T-cell (primary cell): ENCODE results near the gene CRACR2B. TPM values are rescaled to one million over a fixed set of nuclear protein-coding genes. Genes with fewer than 3 reads are reported as not detected.

Source experiments
- ATAC-seq, 4 experiments: fragments of 200-7000 bp in 3 of 4; fragments of 150-1000 bp in 1 of 4; cut with Tn5 transposase; replicated peaks in 1 of 4; 1 replicate in 3 of 4; 2 replicates in 1 of 4; pipeline ENCODE4 v1.10.0; 2021; ENCODE audit warnings: moderate library complexity in 3 of 4, mild to moderate bottlenecking in 2 of 4, moderate number of reproducible peaks in 1 of 4
- CTCF ChIA-PET, 2 donors: fragments of 300-600 bp; sonication (Branson Sonifier 250); formaldehyde crosslinking; loops; one replicate each; lab custom pipeline; 2022; ENCODE audit warnings: antibody characterized with exemption in 2 of 2; lab: Charles Lee
- POLR2A ChIA-PET, 2 donors: fragments of 300-600 bp; sonication (Branson Sonifier 250); formaldehyde crosslinking; loops; one replicate each; lab custom pipeline; 2022; ENCODE audit warnings: antibody characterized with exemption in 2 of 2; lab: Charles Lee
- DNase-seq, 35 experiments: peaks; one replicate each; pipeline versions ENCODE4 v3.0.0 to v3.0.0-alpha.2; 2013 to 2023
- H3K27ac ChIP-seq: one replicate; pipeline ENCODE4 v1.5.1; 2013; ENCODE audit warnings: low read length
- H3K27me3 ChIP-seq, 2 experiments: replicated peaks in 1 of 2; 1 replicate in 1 of 2; 2 replicates in 1 of 2; pipeline versions ENCODE4 v1.6.1 to v1.7.0; 2013; ENCODE audit warnings: low read length in 1 of 2, mixed read lengths in 1 of 2; ENCODE audit not compliant: control insufficient read depth in 2 of 2, insufficient read depth in 2 of 2; ENCODE audit errors: extremely low read depth in 1 of 2
- H3K36me3 ChIP-seq, 2 donors: 1 replicate in 1 of 2; 2 replicates in 1 of 2; pipeline versions ENCODE4 v1.6.1 to v1.7.0; 2013; ENCODE audit warnings: low read length in 1 of 2; ENCODE audit not compliant: control insufficient read depth in 2 of 2, insufficient read depth in 1 of 2; ENCODE audit errors: extremely low read depth in 1 of 2
- H3K4me1 ChIP-seq, 2 experiments: 1 replicate in 1 of 2; 2 replicates in 1 of 2; pipeline versions ENCODE4 v1.6.1 to v1.7.0; 2013; ENCODE audit warnings: low read length in 2 of 2, mixed read lengths in 1 of 2; ENCODE audit not compliant: insufficient read depth in 2 of 2, control insufficient read depth in 1 of 2; ENCODE audit errors: extremely low read depth in 1 of 2
- H3K4me3 ChIP-seq, 2 donors: 1 replicate in 1 of 2; 2 replicates in 1 of 2; pipeline versions ENCODE4 v1.5.1 to v1.7.0; 2013; ENCODE audit warnings: mild to moderate bottlenecking in 2 of 2, low read length in 1 of 2, moderate library complexity in 1 of 2; ENCODE audit not compliant: control insufficient read depth in 1 of 2; ENCODE audit errors: extremely low read depth in 1 of 2
- H3K9me3 ChIP-seq: 2 replicates; pipeline ENCODE4 v1.7.0; 2013
- H3K27ac Mint-ChIP-seq, 2 donors: one replicate each; pipeline ENCODE4 v1.8.0; 2020 to 2021; ENCODE audit warnings: mild to moderate bottlenecking in 2 of 2, mixed read lengths in 2 of 2
- H3K27me3 Mint-ChIP-seq, 2 donors: one replicate each; pipeline ENCODE4 v1.8.0; 2021 to 2022; ENCODE audit warnings: mixed read lengths in 2 of 2
- H3K36me3 Mint-ChIP-seq: one replicate; pipeline ENCODE4 v1.8.0; 2021; ENCODE audit warnings: mixed read lengths
- H3K4me1 Mint-ChIP-seq, 3 donors: one replicate each; pipeline ENCODE4 v1.8.0; 2020 to 2022; ENCODE audit warnings: mixed read lengths in 3 of 3, mild to moderate bottlenecking in 1 of 3
- H3K4me3 Mint-ChIP-seq, 3 donors: one replicate each; pipeline ENCODE4 v1.8.0; 2020 to 2022; ENCODE audit warnings: mild to moderate bottlenecking in 3 of 3, mixed read lengths in 3 of 3, moderate library complexity in 3 of 3
- H3K9me3 Mint-ChIP-seq, 3 donors: one replicate each; pipeline ENCODE4 v1.8.0; 2020 to 2022; ENCODE audit warnings: mixed read lengths in 3 of 3
- WGBS: methylation state at CpG from one replicate; pipeline ENCODE4 v1.1.5; 2013; ENCODE audit warnings: missing lambda C conversion rate; ENCODE audit not compliant: insufficient coverage; 5-methylcytosine and 5-hydroxymethylcytosine counted together
- total RNA-seq, 35 experiments: library from RNA in 6 of 35; stranded (reverse) in 6 of 35; fragments of 120-200 nt in 1 of 35; gene quantifications; one replicate each; pipeline versions ENCODE4 v1.2.1 to v1.2.4 and lab custom pipeline; 2013 to 2026

The CRACR2B gene
- total RNA-seq, 5 donors from 2014 or later (not counting 1 experiment from before 2014, with no cell fraction given) = 1.4 to 2.9 (median 1.5) TPM

DNA sequence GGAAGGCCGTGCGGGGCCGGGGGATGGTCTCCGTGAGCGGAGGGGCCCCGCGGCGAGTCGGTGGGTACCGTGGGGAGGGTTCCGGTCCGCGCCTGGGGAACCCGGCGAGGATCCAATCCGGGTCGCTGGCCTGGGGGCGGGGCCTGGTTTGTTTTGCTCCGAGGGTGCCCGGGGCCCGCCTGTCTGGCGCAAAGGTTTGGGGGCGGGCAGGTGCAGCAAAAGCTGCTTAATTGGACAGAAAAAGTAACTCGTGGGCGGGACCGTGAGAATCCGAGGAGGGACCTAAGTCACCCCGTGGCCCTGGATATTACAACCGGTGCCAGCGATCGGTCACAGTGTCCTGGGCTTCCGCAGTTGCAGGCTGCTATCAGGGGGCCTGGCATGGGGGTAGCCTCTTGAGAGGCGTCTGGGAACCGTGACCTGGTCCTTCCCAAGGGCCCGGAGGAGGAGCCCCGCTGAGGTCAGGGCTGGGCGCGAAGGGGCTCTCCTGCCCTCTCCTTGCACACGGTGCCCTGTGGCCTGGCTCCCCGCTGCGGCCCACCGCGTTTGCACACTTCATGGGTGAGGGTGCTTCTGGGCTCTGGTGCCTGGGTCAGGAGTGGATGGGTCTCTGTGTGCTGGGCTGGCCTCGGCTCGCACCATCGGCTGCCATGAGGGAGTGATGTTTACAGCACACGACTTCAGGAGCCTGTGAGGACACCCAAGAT, 7.6 kb upstream of the CRACR2B start:
- H3K36me3 Mint-ChIP-seq = peaks cover 15% of the 10 kb centered on the region
- Histone ChIP-seq H3K9me3 (no peaks in the 10 kb centered on the region), H3K4me1 (peaks cover 5 to 35% of the 10 kb centered on the region in 2 experiments), H3K4me3 (peak overlapping the region; percentile 56 to 63), H3K27ac (peak overlapping the region; percentile 19), H3K27me3 (peaks cover 0 to 6% of the 10 kb centered on the region in 2 experiments), H3K36me3 (peaks cover 7 to 26% of the 10 kb centered on the region in 2 donors)
- H3K27me3 Mint-ChIP-seq = no peaks in the 10 kb centered on the region
- H3K4me3 Mint-ChIP-seq = peak overlapping the region; percentile 83 to 86 (median 84)
- ChIA-PET POLR2A (interaction anchor here in 1 of 2 donors (1.0 to 1.1 kb wide), 2 partner anchors 9 to 10 kb away, joined by 3 to 11 read pairs; partner anchors contain the start of gene RPLP2), CTCF (interaction anchor here in 1 of 2 donors (0.5 to 1.6 kb wide), 2 partner anchors 9 to 11 kb away, joined by 3 to 6 read pairs; partner anchors contain the start of gene RPLP2)
- ATAC-seq (peak; percentile 81 to 84 (median 82)), DNase-seq (peak; percentile 89 to 99 (median 97))
- no peaks in the 10 kb centered on the region for H3K9me3 Mint-ChIP-seq
- WGBS = 6% methylated on average over 41 of the region's 47 CpGs
- peaks cover 7 to 20% (median 13%) of the 10 kb centered on the region in 3 donors for H3K4me1 Mint-ChIP-seq
- peak overlapping the region; percentile 74 to 84 for H3K27ac Mint-ChIP-seq

DNA sequence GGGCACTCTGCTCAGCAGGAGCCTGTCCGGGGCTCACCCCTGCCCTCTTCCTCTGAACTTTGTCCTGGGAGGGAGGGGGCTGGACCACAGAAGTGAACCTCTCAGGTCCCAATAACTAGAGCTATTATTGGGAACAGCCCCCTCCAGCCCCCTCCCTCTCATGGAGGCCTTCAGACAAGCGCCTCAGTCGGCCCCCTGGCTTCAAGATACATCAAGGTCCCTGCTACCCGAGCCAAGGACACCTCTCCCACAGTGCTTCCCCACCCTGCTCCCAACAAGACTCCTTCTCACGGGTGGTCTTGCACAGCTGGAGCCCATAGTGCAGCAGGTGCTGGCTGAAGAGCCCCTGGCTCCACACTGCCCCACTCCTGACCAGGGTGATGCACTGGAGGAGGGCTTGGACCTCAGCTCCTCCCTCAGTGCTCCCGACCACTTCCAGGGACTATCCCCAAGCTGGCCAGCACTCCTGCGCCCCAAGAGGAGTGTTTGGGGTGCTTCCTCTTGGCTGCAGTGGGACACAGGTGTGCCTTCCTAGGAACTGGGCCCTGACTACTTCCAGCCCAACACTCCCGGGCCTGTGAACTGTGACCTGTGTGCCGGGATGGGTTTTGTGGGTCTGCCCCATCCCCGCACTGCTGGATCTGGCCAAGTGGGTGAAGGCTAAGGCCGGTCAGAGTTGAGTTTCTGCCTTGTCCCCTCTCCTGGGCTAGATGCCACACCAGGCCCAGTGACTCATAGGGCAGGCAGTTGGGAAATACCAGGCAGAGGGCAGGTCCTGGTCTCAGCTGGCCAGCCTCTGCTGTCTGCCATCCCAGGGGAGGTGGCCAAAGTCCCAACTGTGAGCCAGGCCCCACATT, 6.8 kb upstream of the CRACR2B start:
- CTCF ChIA-PET = interaction anchor here (0.5 to 1.6 kb wide), 3 partner anchors 10 to 26 kb away, joined by 3 to 6 read pairs (median 4); partner anchors contain the start of gene RPLP2 (in 1 of the 2)

DNA sequence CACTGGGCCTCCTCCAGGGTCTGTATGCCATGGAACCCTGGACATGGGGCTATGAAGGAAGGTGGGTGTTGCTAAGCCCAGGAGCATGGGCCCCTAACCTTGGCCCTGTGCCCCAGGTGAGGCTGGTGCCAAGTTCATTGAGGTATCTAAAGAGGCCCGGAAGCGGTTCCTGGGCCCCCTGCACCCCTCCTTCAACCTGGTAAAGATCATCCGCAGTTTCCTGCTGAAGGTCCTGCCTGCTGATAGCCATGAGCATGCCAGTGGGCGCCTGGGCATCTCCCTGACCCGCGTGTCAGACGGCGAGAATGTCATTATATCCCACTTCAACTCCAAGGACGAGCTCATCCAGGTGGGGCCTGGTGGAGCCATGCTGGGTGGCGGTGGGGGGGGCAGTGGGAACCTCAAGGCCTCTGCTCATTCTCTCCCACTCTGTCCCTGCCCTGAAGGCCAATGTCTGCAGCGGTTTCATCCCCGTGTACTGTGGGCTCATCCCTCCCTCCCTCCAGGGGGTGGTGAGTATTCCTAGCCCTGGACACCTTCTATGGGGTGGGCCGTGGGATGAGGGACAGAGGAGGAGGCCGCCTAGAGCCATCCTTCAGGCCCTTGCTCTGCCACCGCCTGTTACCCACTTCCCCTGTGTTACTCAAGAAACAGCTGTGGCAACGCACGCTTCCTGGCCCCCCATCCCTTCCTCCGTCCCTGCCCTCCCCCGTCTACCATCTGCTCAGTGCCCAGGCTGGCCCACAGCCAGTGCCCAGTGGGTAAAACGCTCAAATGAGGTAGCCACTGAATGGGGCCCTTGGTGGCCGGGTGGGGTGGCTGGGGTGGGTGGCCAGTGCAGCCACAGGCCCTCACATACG, 6.0 kb upstream of the CRACR2B start:
- H3K4me3 ChIP-seq = no peak overlapping the region
- peaks cover 0 to 22% of the 10 kb centered on the region in 2 experiments for H3K27me3 ChIP-seq
- Mint-ChIP-seq H3K36me3 (peaks cover 17% of the 10 kb centered on the region), H3K27me3 (peaks cover 0 to 2% of the 10 kb centered on the region in 2 donors), H3K4me3 (peak overlapping the region; percentile 43 to 86 (median 84)), H3K9me3 (no peaks in the 10 kb centered on the region), H3K4me1 (peaks cover 7 to 25% (median 17%) of the 10 kb centered on the region in 3 donors), H3K27ac (no peak overlapping the region)
- H3K4me1 ChIP-seq = peaks cover 7 to 49% of the 10 kb centered on the region in 2 experiments
- no peak for DNase-seq
- H3K27ac ChIP-seq = no peak overlapping the region
- no peaks in the 10 kb centered on the region for H3K9me3 ChIP-seq
- ChIA-PET CTCF (interaction anchor here in 1 of 2 donors (0.6 kb wide), 1 partner anchor 26 kb away, joined by 4 read pairs; no protein-coding TSS in a partner anchor), POLR2A (no interaction called here)
- 98% methylated on average over 4 of the region's 22 CpGs for WGBS
- peaks cover 7 to 29% of the 10 kb centered on the region in 2 donors for H3K36me3 ChIP-seq
- no peak for ATAC-seq

More for the DNA sequence above, 6.8 kb upstream of the CRACR2B start:
- Histone ChIP-seq H3K4me3 (peak overlapping the region; percentile 56 to 63), H3K36me3 (peaks cover 7 to 29% of the 10 kb centered on the region in 2 donors), H3K27me3 (peaks cover 0 to 14% of the 10 kb centered on the region in 2 experiments), H3K9me3 (no peaks in the 10 kb centered on the region), H3K4me1 (peaks cover 5 to 41% of the 10 kb centered on the region in 2 experiments), H3K27ac (peak overlapping the region; percentile 19)
- POLR2A ChIA-PET = interaction anchor here in 1 of 2 donors (1.0 to 1.1 kb wide), 2 partner anchors 10 to 11 kb away, joined by 3 to 11 read pairs; partner anchors contain the start of gene RPLP2
- Mint-ChIP-seq H3K4me1 (peaks cover 7 to 20% (median 13%) of the 10 kb centered on the region in 3 donors), H3K27me3 (no peaks in the 10 kb centered on the region), H3K36me3 (peaks cover 17% of the 10 kb centered on the region), H3K27ac (peak overlapping the region; percentile 46 to 58), H3K4me3 (peak overlapping the region; percentile 83 to 86 (median 84)), H3K9me3 (no peaks in the 10 kb centered on the region)
- ATAC-seq (no peak), DNase-seq (no peak)
- WGBS = 78% methylated on average over 9 of the region's 11 CpGs

DNA sequence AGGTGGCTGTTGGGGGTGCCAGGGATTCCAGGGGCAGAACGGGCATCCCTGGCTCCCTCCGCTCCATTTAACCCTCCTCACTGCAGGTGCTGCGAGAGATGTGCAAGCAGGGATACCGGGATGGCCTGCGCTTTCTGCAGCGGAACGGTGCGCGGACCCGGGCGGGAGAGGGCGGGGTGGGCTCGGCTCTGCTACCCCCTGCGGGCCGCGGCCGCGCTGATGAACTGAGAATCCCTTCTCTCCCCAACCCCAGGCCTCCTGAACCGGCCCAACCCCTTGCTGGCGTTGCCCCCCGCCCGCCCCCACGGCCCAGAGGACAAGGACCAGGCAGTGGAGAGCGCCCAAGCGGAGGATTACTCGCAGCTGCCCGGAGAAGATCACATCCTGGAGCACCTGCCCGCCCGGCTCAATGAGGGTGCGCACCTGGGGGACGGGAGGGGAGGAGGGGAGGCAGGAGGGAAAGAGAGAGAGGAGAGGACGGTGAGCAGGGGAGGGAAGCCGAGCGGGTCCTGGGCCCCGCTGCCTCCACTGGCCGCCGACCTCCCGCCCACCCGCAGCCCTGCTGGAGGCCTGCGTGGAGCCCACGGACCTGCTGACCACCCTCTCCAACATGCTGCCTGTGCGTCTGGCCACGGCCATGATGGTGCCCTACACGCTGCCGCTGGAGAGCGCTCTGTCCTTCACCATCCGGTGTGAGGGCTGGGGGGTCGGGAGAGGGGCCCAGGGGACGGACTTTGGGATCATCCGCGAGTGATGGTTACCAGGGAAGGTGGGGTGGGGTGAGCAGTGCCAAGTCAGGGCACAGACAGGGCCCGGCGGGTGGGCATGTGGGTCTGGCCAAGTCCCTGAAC, 4.1 kb upstream of the CRACR2B start:
- Histone ChIP-seq H3K27me3 (peaks cover 0 to 39% of the 10 kb centered on the region in 2 experiments), H3K36me3 (peaks cover 7 to 29% of the 10 kb centered on the region in 2 donors), H3K4me3 (no peak overlapping the region), H3K4me1 (peaks cover 8 to 61% of the 10 kb centered on the region in 2 experiments), H3K9me3 (no peaks in the 10 kb centered on the region), H3K27ac (no peak overlapping the region)
- Mint-ChIP-seq H3K27me3 (peaks cover 6 to 13% of the 10 kb centered on the region in 2 donors), H3K4me1 (peaks cover 15 to 35% (median 24%) of the 10 kb centered on the region in 3 donors), H3K27ac (no peak overlapping the region), H3K36me3 (peaks cover 17% of the 10 kb centered on the region), H3K4me3 (no peak overlapping the region), H3K9me3 (no peaks in the 10 kb centered on the region)
- no peak for ATAC-seq
- ChIA-PET CTCF (no interaction called here), POLR2A (no interaction called here)
- DNase-seq = no peak
- 96% methylated on average over 27 of the region's 53 CpGs for WGBS

DNA sequence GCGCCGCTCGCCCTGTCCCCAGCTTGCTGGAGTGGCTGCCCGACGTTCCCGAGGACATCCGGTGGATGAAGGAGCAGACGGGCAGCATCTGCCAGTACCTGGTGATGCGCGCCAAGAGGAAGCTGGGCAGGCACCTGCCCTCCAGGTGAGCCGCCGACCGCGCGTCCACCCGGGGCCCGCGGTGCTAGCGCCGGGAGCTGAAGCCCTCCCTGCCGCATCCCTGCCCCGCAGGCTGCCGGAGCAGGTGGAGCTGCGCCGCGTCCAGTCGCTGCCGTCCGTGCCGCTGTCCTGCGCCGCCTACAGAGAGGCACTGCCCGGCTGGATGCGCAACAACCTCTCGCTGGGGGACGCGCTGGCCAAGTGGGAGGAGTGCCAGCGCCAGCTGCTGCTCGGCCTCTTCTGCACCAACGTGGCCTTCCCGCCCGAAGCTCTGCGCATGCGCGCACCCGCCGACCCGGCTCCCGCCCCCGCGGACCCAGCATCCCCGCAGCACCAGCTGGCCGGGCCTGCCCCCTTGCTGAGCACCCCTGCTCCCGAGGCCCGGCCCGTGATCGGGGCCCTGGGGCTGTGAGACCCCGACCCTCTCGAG, 3.3 kb upstream of the CRACR2B start:
- POLR2A ChIA-PET = no interaction called here
- Histone ChIP-seq H3K27ac (no peak overlapping the region), H3K27me3 (peaks cover 0 to 46% of the 10 kb centered on the region in 2 experiments), H3K4me1 (peaks cover 7 to 62% of the 10 kb centered on the region in 2 experiments), H3K9me3 (no peaks in the 10 kb centered on the region), H3K4me3 (no peak overlapping the region), H3K36me3 (peaks cover 7 to 29% of the 10 kb centered on the region in 2 donors)
- Mint-ChIP-seq H3K36me3 (peaks cover 17% of the 10 kb centered on the region), H3K9me3 (no peaks in the 10 kb centered on the region), H3K4me3 (no peak overlapping the region), H3K27ac (no peak overlapping the region), H3K27me3 (peaks cover 6 to 20% of the 10 kb centered on the region in 2 donors), H3K4me1 (peaks cover 21 to 42% (median 30%) of the 10 kb centered on the region in 3 donors)
- 97% methylated on average over 54 of the region's 59 CpGs for WGBS
- CTCF ChIA-PET = no interaction called here
- DNase-seq (no peak), ATAC-seq (no peak)
